IPS-20b (cell line): ENCODE data around the gene TSC22D3.

ENCODE experiments used
- H3K27ac ChIP-seq: one replicate; pipeline ENCODE4 v1.5.1; 2013; ENCODE audit warnings: low read length
- H3K27me3 ChIP-seq: 2 replicates; pipeline ENCODE4 v1.6.1; 2013; ENCODE audit warnings: mild to moderate bottlenecking, low read length, inconsistent platforms; ENCODE audit not compliant: insufficient read depth
- H3K36me3 ChIP-seq: 2 replicates; pipeline ENCODE4 v1.6.1; 2013; ENCODE audit warnings: low read depth, mild to moderate bottlenecking, inconsistent platforms, low read length, moderate library complexity; ENCODE audit not compliant: insufficient read depth
- H3K4me1 ChIP-seq: 2 replicates; pipeline ENCODE4 v1.6.1; 2013; ENCODE audit warnings: mild to moderate bottlenecking, control low read depth, inconsistent platforms, low read length, moderate library complexity; ENCODE audit not compliant: insufficient read depth
- H3K4me3 ChIP-seq: 2 replicates; pipeline ENCODE4 v1.5.1; 2013; ENCODE audit warnings: mild to moderate bottlenecking, low read length, inconsistent platforms
- H3K9ac ChIP-seq: 2 replicates; pipeline ENCODE4 v1.6.1; 2013; ENCODE audit warnings: low read depth, mild to moderate bottlenecking, inconsistent platforms, low read length, moderate library complexity
- H3K9me3 ChIP-seq: 2 replicates; pipeline ENCODE4 v1.6.1; 2013; ENCODE audit warnings: mild to moderate bottlenecking, low read depth, low read length, inconsistent platforms; ENCODE audit not compliant: insufficient read depth

The TSC22D3 gene

GRCh38 chrX:107683931-107684330 is 91.7 kb downstream of the TSC22D3 start:
- H3K27me3 ChIP-seq: no peaks in the 10 kb centered on the region

GRCh38 chrX:107683124-107683895 is 92.3 kb downstream of the TSC22D3 start:
- Histone ChIP-seq H3K27ac (no peak overlapping the region), H3K27me3 (no peaks in the 10 kb centered on the region), H3K36me3 (no peaks in the 10 kb centered on the region), H3K4me3 (no peak overlapping the region), H3K9me3 (no peaks in the 10 kb centered on the region), H3K9ac (no peak overlapping the region), H3K4me1 (no peaks in the 10 kb centered on the region)

More at GRCh38 chrX:107683931-107684330, 91.7 kb downstream of the TSC22D3 start:
- H3K9ac ChIP-seq: no peak overlapping the region
- no peak overlapping the region for H3K27ac ChIP-seq
- H3K36me3 ChIP-seq: no peaks in the 10 kb centered on the region
- no peaks in the 10 kb centered on the region for H3K4me1 ChIP-seq
- no peak overlapping the region for H3K4me3 ChIP-seq
- no peaks in the 10 kb centered on the region for H3K9me3 ChIP-seq

- no peaks in the 10 kb centered on the region for H3K36me3 ChIP-seq
- no peaks in the 10 kb centered on the region for H3K4me1 ChIP-seq
- no peak overlapping the region for H3K9ac ChIP-seq
- no peaks in the 10 kb centered on the region for H3K27me3 ChIP-seq
- no peak overlapping the region for H3K27ac ChIP-seq
- H3K9me3 ChIP-seq: no peaks in the 10 kb centered on the region
- no peak overlapping the region for H3K4me3 ChIP-seq
Observed at GRCh38 chrX:107682256-107682655, 93.3 kb downstream of the TSC22D3 start.

GRCh38 chrX:107678957-107679740 is 96.4 kb downstream of the TSC22D3 start:
- Histone ChIP-seq H3K36me3 (no peaks in the 10 kb centered on the region), H3K27ac (no peak overlapping the region), H3K4me1 (no peaks in the 10 kb centered on the region; the same call in 1 of the 2 replicates), H3K27me3 (no peaks in the 10 kb centered on the region), H3K4me3 (no peak overlapping the region), H3K9ac (no peak overlapping the region), H3K9me3 (no peaks in the 10 kb centered on the region)

- H3K4me3 ChIP-seq: no peak overlapping the region
- H3K36me3 ChIP-seq: no peaks in the 10 kb centered on the region
- no peaks in the 10 kb centered on the region for H3K27me3 ChIP-seq
- no peaks in the 10 kb centered on the region for H3K9me3 ChIP-seq
- H3K4me1 ChIP-seq: no peaks in the 10 kb centered on the region; the same call in 1 of the 2 replicates
- no peak overlapping the region for H3K27ac ChIP-seq
- no peak overlapping the region for H3K9ac ChIP-seq
Observed at GRCh38 chrX:107677909-107678308, 97.7 kb downstream of the TSC22D3 start.

GRCh38 chrX:107677501-107677901 is 98.1 kb downstream of the TSC22D3 start:
- H3K36me3 ChIP-seq: no peaks in the 10 kb centered on the region
- no peaks in the 10 kb centered on the region; the same call in 1 of the 2 replicates for H3K4me1 ChIP-seq
- no peak overlapping the region for H3K9ac ChIP-seq
- no peak overlapping the region for H3K27ac ChIP-seq
- H3K27me3 ChIP-seq: no peaks in the 10 kb centered on the region
- H3K4me3 ChIP-seq: no peak overlapping the region
- no peaks in the 10 kb centered on the region for H3K9me3 ChIP-seq

- H3K27ac ChIP-seq: no peak overlapping the region
- H3K27me3 ChIP-seq: no peaks in the 10 kb centered on the region
- no peaks in the 10 kb centered on the region; the same call in 1 of the 2 replicates for H3K4me1 ChIP-seq
- H3K4me3 ChIP-seq: no peak overlapping the region
- H3K9ac ChIP-seq: no peak overlapping the region
- H3K36me3 ChIP-seq: no peaks in the 10 kb centered on the region
- no peaks in the 10 kb centered on the region for H3K9me3 ChIP-seq
Observed at GRCh38 chrX:107676559-107677378, 98.8 kb downstream of the TSC22D3 start.

GRCh38 chrX:107675823-107676555 is 99.6 kb downstream of the TSC22D3 start:
- no peaks in the 10 kb centered on the region for H3K27me3 ChIP-seq
- H3K9ac ChIP-seq: no peak overlapping the region
- H3K9me3 ChIP-seq: no peaks in the 10 kb centered on the region
- no peak overlapping the region for H3K27ac ChIP-seq
- no peaks in the 10 kb centered on the region for H3K36me3 ChIP-seq
- no peaks in the 10 kb centered on the region; the same call in 1 of the 2 replicates for H3K4me1 ChIP-seq
- H3K4me3 ChIP-seq: no peak overlapping the region

GRCh38 chrX:107675365-107675654 is 100.3 kb downstream of the TSC22D3 start:
- H3K27ac ChIP-seq: no peak overlapping the region
- no peaks in the 10 kb centered on the region; the same call in 1 of the 2 replicates for H3K4me1 ChIP-seq
- H3K4me3 ChIP-seq: no peak overlapping the region
- no peaks in the 10 kb centered on the region for H3K36me3 ChIP-seq
- H3K27me3 ChIP-seq: no peaks in the 10 kb centered on the region
- no peaks in the 10 kb centered on the region for H3K9me3 ChIP-seq
- no peak overlapping the region for H3K9ac ChIP-seq

GRCh38 chrX:107674480-107675364 is 100.9 kb downstream of the TSC22D3 start:
- Histone ChIP-seq H3K36me3 (no peaks in the 10 kb centered on the region), H3K27ac (no peak overlapping the region), H3K9ac (no peak overlapping the region), H3K4me1 (no peaks in the 10 kb centered on the region; the same call in 1 of the 2 replicates), H3K27me3 (no peaks in the 10 kb centered on the region), H3K4me3 (no peak overlapping the region), H3K9me3 (no peaks in the 10 kb centered on the region)
